A549 (cell line): Measurements from ENCODE around the gene UGT2A2.

Experiments
- BHLHE40 ChIP-seq: IDR thresholded peaks from 2 replicates; pipeline ENCODE4 v1.6.1; 2012; ENCODE audit warnings: low read depth, low read length, inconsistent platforms
- CEBPB ChIP-seq, 2 experiments: fragments of >200 bp in 1 of 2; sonication (Bioruptor Twin) in 1 of 2; formaldehyde crosslinking in 1 of 2; IDR thresholded peaks; 2 replicates each; pipeline ENCODE4 v1.6.1; 2012 to 2016
- CTCF ChIP-seq: fragments of >200 bp; sonication (Bioruptor Twin); formaldehyde crosslinking; IDR thresholded peaks from 3 replicates; pipeline ENCODE4 v1.5.1; 2016
- ELK1 ChIP-seq: fragments of 150-350 bp; IDR thresholded peaks from 2 replicates; pipeline ENCODE4 v1.6.1; 2014; ENCODE audit warnings: low read depth, mild to moderate bottlenecking, low read length
- FOSB ChIP-seq: fragments of 250-450 bp; sonication (Bioruptor Pico); IDR thresholded peaks from 2 replicates; pipeline ENCODE4 v1.5.0; 2020; ENCODE audit warnings: mild to moderate bottlenecking, moderate library complexity
- KDM5A ChIP-seq: fragments of 200-600 bp; sonication (generic); IDR thresholded peaks from 2 replicates; pipeline ENCODE4 v1.6.1; 2016; ENCODE audit warnings: antibody characterized with exemption, mild to moderate bottlenecking
- POLR2A ChIP-seq: IDR thresholded peaks from 2 replicates; pipeline ENCODE4 v1.6.1; 2012; ENCODE audit warnings: mild to moderate bottlenecking, low read length
- REST ChIP-seq: fragments of 200-600 bp; sonication (generic); IDR thresholded peaks from 2 replicates; pipeline ENCODE4 v1.6.1; 2016; ENCODE audit warnings: antibody characterized with exemption, mild to moderate bottlenecking, moderate library complexity
- SREBF2 ChIP-seq: fragments of 450-650 bp; IDR thresholded peaks from 2 replicates; pipeline ENCODE4 v1.6.1; 2014; ENCODE audit warnings: mild to moderate bottlenecking, moderate library complexity

- TF ChIP-seq CEBPB (IDR thresholded peaks at IDR 0.05) (no peak), FOSB (CRISPR knock-in tag) (no peak), CTCF (no peak), BHLHE40 (no peak), POLR2A (no peak), SREBF2 (no peak), REST (no peak), ELK1 (no peak), KDM5A (no peak)
These were observed 18.7 kb upstream of the UGT2A2 start for GRCh38 chr4:69658133-69658532.
